Right lobe of liver (tissue), 6 donors: ENCODE results near the gene ARHGAP25. TPM values are rescaled to one million over a fixed set of nuclear protein-coding genes. Genes with fewer than 3 reads are reported as not detected.

Experiments
- ATAC-seq, 4 donors: fragments of 200-7000 bp; cut with Tn5 transposase; one replicate each; pipeline ENCODE4 v1.9.1; 2020; ENCODE audit warnings: mild to moderate bottlenecking in 4 of 4, moderate library complexity in 4 of 4
- DNase-seq, 3 donors: peaks; one replicate each; pipeline ENCODE4 v3.0.0-alpha.2; 2020
- H3K27ac ChIP-seq, 3 donors: fragments of 200-600 bp; one replicate each; pipeline ENCODE4 v1.8.0; 2022
- H3K27me3 ChIP-seq, 2 donors: fragments of 200-600 bp; one replicate each; pipeline ENCODE4 v1.8.0; 2022
- H3K36me3 ChIP-seq, 4 donors: fragments of 200-600 bp; sonication (generic) in 1 of 4; one replicate each; pipeline versions ENCODE4 v1.5.1 to v1.8.0; 2017 to 2022; ENCODE audit warnings: control low read depth in 1 of 4
- H3K4me1 ChIP-seq, 4 donors: fragments of 200-600 bp; sonication (generic) in 1 of 4; one replicate each; pipeline versions ENCODE4 v1.5.1 to v1.8.0; 2017 to 2022; ENCODE audit warnings: control low read depth in 1 of 4
- H3K4me3 ChIP-seq, 3 donors: fragments of 200-600 bp; one replicate each; pipeline ENCODE4 v1.8.0; 2022
- H3K9me3 ChIP-seq, 4 donors: fragments of 200-600 bp; sonication (generic) in 1 of 4; one replicate each; pipeline versions ENCODE4 v1.5.1 to v1.8.0; 2017 to 2022; ENCODE audit warnings: control low read depth in 1 of 4
- POLR2A ChIP-seq: fragments of 450-650 bp; IDR thresholded peaks from one replicate; pipeline ENCODE4 v1.6.1; 2017; ENCODE audit warnings: antibody characterized with exemption, mild to moderate bottlenecking
- WGBS: methylation state at CpG from one replicate; pipeline ENCODE4 v1.1.6; 2018; ENCODE audit warnings: low coverage, low lambda C conversion rate; ENCODE audit not compliant: insufficient coverage; ENCODE audit errors: missing lambda C conversion rate; 5-methylcytosine and 5-hydroxymethylcytosine counted together
- intact Hi-C, 2 donors: fragments of 100-400 bp; cut with DNase I; formaldehyde crosslinking; loops; one replicate each; pipeline versions ENCODE4 v1.11.2 to v1.14.1; 2022
- total RNA-seq, 6 experiments: library from RNA; depleted of rRNA in 2 of 6; stranded (reverse); fragments of >200 nt in 2 of 6; fragmentation: NEBNext Ultra II Directional in 3 of 6; extraction: Animal tissue kit (Norgen Biotek cat#: 25700) in 3 of 6; gene quantifications; one replicate each; pipeline versions ENCODE4 v1.1.0 to v1.2.4, GENCODE V29; 2016 to 2023
- TF ChIP-seq, protein P1 (sequence below), 4 donors: fragments of 200-600 bp in 3 of 4; fragments of 450-650 bp in 1 of 4; IDR thresholded peaks; one replicate each; pipeline versions ENCODE4 v1.5.1 to v1.8.0; 2016 to 2022; ENCODE audit warnings: antibody characterized with exemption in 4 of 4, mild to moderate bottlenecking in 2 of 4
- donor health status: DM: no; HTN: yes; CAD: no.
- donor health status: DM: no; HTN: no; CAD: no.
- donor health status: DM: no; HTN: no; CAD: no.
- donor health status: DM: no; HTN: yes; CAD: no.
- donor health status: DM: no; HTN: yes; CAD: no.

The ARHGAP25 gene
- total RNA-seq, 6 experiments from 2014 or later = 3.3 to 9.8 (median 5.0) TPM

DNA sequence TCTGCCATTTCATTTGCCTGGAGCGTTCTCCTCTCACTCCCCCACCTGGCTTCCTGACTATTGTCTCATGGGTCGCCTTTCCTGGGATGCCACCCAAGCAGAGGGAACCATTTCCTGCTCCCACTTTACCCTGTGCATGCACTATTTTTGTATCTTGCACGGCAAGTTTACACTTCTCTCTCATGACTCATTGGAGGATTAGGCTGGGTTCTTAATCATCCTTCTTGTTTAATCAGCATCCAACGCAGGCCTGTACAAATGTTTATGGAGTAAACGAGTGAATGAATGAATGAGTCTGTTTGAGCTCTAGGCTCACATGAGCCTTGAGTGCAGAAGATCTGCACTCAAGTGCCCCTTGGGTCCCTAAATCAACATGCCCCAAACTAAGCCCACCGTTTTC lies 3.8 kb upstream of the ARHGAP25 start:
- Histone ChIP-seq H3K4me3 (no peak overlapping the region), H3K27ac (no peak overlapping the region), H3K4me1 (peaks cover 0 to 6% (median 0%) of the 10 kb centered on the region in 4 donors), H3K9me3 (no peaks in the 10 kb centered on the region), H3K27me3 (no peaks in the 10 kb centered on the region), H3K36me3 (no peaks in the 10 kb centered on the region)
- WGBS = 38% methylated on average over 4 of the region's 6 CpGs
- intact Hi-C loops = no loop called here
- DNase-seq = no peak
- ATAC-seq = no peak
- TF ChIP-seq, protein P1, sequence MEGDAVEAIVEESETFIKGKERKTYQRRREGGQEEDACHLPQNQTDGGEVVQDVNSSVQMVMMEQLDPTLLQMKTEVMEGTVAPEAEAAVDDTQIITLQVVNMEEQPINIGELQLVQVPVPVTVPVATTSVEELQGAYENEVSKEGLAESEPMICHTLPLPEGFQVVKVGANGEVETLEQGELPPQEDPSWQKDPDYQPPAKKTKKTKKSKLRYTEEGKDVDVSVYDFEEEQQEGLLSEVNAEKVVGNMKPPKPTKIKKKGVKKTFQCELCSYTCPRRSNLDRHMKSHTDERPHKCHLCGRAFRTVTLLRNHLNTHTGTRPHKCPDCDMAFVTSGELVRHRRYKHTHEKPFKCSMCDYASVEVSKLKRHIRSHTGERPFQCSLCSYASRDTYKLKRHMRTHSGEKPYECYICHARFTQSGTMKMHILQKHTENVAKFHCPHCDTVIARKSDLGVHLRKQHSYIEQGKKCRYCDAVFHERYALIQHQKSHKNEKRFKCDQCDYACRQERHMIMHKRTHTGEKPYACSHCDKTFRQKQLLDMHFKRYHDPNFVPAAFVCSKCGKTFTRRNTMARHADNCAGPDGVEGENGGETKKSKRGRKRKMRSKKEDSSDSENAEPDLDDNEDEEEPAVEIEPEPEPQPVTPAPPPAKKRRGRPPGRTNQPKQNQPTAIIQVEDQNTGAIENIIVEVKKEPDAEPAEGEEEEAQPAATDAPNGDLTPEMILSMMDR (IDR thresholded peaks at IDR 0.05) = no peak
- no peak for TF ChIP-seq POLR2A

DNA sequence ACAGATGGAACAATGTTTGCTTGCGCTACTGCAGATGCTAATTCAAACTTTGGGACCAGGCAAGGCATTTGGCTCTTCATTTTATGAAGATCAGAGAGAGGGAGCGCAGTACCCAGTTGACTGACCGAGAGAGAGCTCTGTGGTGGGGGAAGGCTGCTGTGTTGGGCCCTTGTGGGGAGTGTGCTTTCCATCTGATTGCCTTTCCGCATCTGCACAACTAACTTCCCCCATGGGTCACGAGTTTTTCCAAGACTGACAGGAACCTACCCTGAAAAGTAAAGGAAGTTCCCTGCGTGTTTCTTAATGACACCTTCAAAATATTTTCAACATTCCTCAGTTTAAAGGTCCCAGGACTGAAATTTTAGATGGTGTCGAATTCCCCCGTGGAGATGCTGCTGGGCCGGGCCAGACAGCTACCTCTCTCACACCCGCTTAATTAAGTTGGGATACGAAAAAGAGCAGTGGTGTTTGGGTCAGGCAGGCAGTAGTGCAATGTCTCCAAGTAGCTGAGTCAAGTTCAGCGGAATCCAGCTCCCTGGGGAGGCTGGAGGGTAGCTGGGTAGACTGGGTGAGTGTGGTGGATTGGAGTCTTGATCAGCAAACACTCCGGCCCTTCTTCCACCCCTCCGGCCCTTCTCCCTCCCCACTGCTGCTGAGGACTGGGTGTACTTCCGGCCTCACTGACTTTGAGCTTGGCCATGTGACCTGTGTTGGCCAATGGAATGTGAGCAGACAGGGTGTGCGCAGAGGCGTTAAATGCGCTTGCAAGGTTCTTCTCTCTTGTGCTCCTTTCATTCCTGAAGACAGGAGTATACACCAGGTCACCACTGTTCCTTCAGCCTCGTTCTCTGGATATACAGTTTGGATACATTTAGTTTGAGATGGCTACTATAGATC lies 2.3 kb upstream of the ARHGAP25 start:
- no peaks in the 10 kb centered on the region for H3K27me3 ChIP-seq
- no peaks in the 10 kb centered on the region for H3K4me1 ChIP-seq
- intact Hi-C loops = no loop called here
- peak; percentile 52 to 65 (median 58) for ATAC-seq
- H3K9me3 ChIP-seq = no peaks in the 10 kb centered on the region
- H3K4me3 ChIP-seq = no peak overlapping the region
- no peak for DNase-seq
- H3K36me3 ChIP-seq = no peaks in the 10 kb centered on the region
- TF ChIP-seq POLR2A = no peak
- TF ChIP-seq, protein P1 (IDR thresholded peaks at IDR 0.05) = no peak
- 79% methylated on average over 15 of the region's 19 CpGs for WGBS
- peak overlapping the region in 1 of 3 donors; percentile 17 for H3K27ac ChIP-seq

DNA sequence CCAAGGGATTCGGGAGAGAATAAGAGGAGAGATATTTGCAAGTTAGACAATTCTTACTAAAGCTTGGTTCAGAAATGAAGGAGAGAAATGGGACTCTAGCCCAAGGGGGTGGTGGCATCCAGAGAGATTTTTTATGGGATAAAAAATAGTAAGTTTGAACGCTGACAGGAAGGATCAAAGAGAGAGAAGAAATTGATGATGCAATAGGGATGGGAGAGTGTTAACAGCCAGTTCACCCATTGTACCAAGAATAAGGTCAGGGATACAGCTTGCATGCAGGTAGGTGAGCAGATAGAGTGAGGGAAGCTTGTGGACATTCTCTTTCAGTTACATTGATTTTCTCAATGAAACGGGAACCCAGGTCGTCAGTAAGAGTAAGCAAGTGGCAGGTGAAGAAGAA lies 1.2 kb upstream of the ARHGAP25 start:
- WGBS = 34% methylated on average over 4 of the region's 4 CpGs

GRCh38 chr2:68734176-68734575 lies 435 bp upstream of the ARHGAP25 start:
- no peaks in the 10 kb centered on the region for H3K4me1 ChIP-seq
- no peaks in the 10 kb centered on the region for H3K27me3 ChIP-seq
- peak overlapping the region in 2 of 3 donors; percentile 40 to 52 for H3K27ac ChIP-seq
- H3K9me3 ChIP-seq = no peaks in the 10 kb centered on the region
- H3K36me3 ChIP-seq = no peaks in the 10 kb centered on the region
- ATAC-seq (no peak), DNase-seq (no peak)
- WGBS = 51% methylated on average over 2 of the region's 3 CpGs
- no peak overlapping the region for H3K4me3 ChIP-seq
- intact Hi-C loops = no loop called here
- TF ChIP-seq, protein P1 (IDR thresholded peaks at IDR 0.05) = no peak
- TF ChIP-seq POLR2A = no peak

More for the DNA sequence above, 1.2 kb upstream of the ARHGAP25 start:
- intact Hi-C loops = no loop called here
- no peak for ATAC-seq
- no peaks in the 10 kb centered on the region for H3K9me3 ChIP-seq
- H3K27me3 ChIP-seq = no peaks in the 10 kb centered on the region
- no peak for TF ChIP-seq POLR2A
- TF ChIP-seq, protein P1 (IDR thresholded peaks at IDR 0.05) = no peak
- no peak for DNase-seq
- no peak overlapping the region for H3K4me3 ChIP-seq
- no peaks in the 10 kb centered on the region for H3K4me1 ChIP-seq
- peak overlapping the region in 1 of 3 donors; percentile 52 for H3K27ac ChIP-seq
- H3K36me3 ChIP-seq = no peaks in the 10 kb centered on the region
